ENCODE data around the gene NFIC.
"Not testable (repeated sequence)": the region's sequence is repeated elsewhere in the genome, so short reads cannot be mapped to it uniquely, and the experiment has no call there.

Gene NFIC

DNA sequence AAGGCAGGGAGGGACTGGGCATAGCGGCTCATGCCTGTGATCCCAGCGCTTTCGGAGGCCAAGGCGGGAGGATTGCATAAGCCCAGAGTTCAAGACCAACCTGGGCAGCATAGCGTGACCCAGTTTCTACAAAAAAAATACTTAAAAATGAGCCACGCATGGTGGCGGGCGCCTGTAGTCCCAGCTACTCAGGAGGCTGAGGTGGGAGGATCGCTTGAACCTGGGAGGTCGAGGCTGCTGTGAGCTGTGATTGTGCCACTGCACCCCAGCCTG is 86.5 kb downstream of the NFIC start:
- H3K4me1 Mint-ChIP-seq (ENCODE audit: low read depth); H3K4me3 Mint-ChIP-seq; H3K27me3 Mint-ChIP-seq; intact Hi-C loops (cut with micrococcal nuclease); H3K27ac Mint-ChIP-seq; H3K9me3 Mint-ChIP-seq: not testable (repeated sequence)
- peaks cover 98% of the 10 kb centered on the region for H3K36me3 Mint-ChIP-seq (ENCODE audit: low read depth)

DNA sequence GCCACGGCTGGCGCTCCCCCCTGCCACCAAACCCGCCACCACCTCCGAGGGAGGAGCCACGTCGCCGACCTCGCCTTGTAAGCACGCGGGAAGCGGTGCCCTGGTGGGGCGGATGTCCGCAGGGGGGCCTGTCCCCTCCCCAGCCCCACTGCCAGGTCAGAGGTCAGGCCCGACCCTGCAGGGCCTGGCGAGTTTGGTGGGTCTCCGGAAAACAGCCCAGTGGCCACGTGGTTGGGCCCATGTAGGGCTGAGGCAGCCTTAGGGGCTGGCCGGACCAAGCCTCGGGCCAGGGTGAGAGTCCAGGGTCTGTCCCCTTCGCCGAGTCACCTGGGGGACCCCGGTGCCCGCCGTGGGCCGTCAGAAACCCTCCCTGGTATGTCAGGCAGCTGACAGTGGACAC is 87.5 kb downstream of the NFIC start:
- no peaks in the 10 kb centered on the region for H3K27me3 Mint-ChIP-seq
- no peak overlapping the region for H3K27ac Mint-ChIP-seq
- no peaks in the 10 kb centered on the region for H3K9me3 Mint-ChIP-seq
- H3K4me3 Mint-ChIP-seq = no peak overlapping the region
- H3K36me3 Mint-ChIP-seq (ENCODE audit: low read depth) = peaks cover 98% of the 10 kb centered on the region
- peaks cover 17% of the 10 kb centered on the region for H3K4me1 Mint-ChIP-seq (ENCODE audit: low read depth)
- intact Hi-C loops (cut with micrococcal nuclease) = no loop called here

DNA sequence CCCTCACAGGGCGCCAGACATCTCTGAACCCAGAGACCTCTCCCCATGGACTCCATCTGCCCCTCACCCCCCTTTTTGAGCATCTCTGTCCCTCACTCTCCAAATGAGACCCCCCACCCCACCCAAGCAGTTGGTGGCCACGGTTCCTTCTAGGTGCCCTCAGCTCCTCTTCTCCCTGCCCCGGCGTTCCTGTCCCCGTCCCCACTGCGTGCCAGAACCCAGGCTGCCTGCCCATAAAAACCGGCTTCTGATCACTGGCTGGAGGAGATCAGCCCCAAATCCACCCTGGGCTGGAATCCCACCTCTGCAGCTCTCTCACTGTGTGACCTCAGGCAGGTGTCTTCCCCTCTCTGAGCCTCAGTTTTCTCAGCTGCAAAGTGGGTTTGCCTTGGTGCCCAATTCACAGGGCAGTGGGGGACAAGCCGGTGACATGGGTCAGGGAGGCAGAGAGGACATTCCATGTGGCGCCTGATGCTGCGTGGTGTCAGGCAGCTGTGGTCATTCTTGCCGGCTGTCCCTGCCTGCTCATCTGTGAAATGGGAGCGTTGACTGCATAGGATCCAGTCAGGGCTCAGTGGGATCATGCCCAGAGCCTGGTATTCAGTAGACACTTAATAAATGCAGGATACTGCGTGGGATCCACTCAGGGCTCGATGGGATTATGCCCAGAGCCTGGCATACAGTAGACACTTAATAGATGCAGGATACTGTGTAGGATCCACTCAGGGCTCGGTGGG is 88.4 kb downstream of the NFIC start:
- intact Hi-C loops (cut with micrococcal nuclease) = no loop called here
- H3K27ac Mint-ChIP-seq = no peak overlapping the region
- H3K27me3 Mint-ChIP-seq = no peaks in the 10 kb centered on the region
- no peaks in the 10 kb centered on the region for H3K9me3 Mint-ChIP-seq
- no peak overlapping the region for H3K4me3 Mint-ChIP-seq
- H3K4me1 Mint-ChIP-seq (ENCODE audit: low read depth) = peaks cover 23% of the 10 kb centered on the region
- peaks cover 98% of the 10 kb centered on the region for H3K36me3 Mint-ChIP-seq (ENCODE audit: low read depth)

DNA sequence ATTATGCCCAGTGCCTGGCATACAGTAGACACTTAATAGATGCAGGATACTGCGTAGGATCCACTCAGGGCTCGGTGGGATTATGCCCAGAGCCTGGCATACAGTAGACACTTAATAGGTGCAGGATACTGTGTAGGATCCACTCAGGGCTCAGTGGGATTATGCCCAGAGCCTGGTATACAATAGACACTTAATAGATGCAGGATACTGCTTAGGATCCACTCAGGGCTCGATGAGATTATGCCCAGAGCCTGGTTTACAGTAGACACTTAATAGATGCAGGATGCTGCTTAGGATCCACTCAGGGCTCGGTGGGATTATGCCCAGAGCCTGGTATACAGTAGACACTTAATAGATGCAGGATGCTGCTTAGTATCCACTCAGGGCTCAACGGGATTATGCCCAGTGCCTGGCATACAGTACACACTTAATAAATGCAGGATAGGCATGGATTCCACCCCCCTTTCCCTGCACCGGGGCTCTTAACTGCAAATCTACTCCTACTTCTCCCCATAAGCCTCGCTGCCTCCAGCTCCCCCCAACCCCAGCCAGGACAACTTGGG is 89.1 kb downstream of the NFIC start:
- Mint-ChIP-seq H3K9me3 (no peaks in the 10 kb centered on the region), H3K27me3 (no peaks in the 10 kb centered on the region), H3K4me3 (no peak overlapping the region), H3K36me3 (ENCODE audit: low read depth) (peaks cover 98% of the 10 kb centered on the region), H3K27ac (no peak overlapping the region), H3K4me1 (ENCODE audit: low read depth) (peaks cover 23% of the 10 kb centered on the region)
- intact Hi-C loops (cut with micrococcal nuclease) = no loop called here

DNA sequence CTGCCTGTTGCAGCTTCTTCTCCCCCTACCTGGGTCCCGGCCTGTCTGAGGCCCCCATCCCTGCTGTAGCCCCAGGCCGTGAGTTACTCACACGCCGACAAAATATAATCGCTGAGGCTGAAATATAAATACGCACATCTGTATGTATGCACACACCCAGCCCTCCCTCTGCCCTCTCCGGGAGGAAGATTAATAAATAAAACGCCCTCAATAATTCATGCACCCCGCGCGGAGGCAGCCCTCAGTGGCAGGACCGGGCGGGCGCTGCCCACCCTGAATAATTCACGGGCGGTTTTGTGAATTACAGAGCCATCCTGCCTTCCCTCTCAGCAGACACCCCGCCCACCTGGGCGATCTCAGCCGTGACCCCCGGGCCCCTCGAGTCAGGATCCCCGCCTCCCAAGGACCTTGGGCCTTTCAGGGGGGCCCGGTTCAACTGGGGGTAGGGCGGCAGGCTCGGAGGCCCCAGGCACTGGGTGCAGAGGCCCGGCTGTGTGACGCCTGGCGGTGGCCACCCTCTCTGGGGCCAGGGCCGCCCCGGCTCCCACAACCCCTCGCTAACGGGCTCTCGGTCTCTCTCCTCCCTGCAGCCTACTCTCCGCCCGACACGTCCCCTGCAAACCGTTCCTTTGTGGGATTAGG is 89.7 kb downstream of the NFIC start:
- Mint-ChIP-seq H3K27me3 (no peaks in the 10 kb centered on the region), H3K4me3 (no peak overlapping the region), H3K9me3 (no peaks in the 10 kb centered on the region), H3K36me3 (ENCODE audit: low read depth) (peaks cover 98% of the 10 kb centered on the region), H3K27ac (no peak overlapping the region), H3K4me1 (ENCODE audit: low read depth) (peaks cover 23% of the 10 kb centered on the region)
- intact Hi-C loops (cut with micrococcal nuclease) = no loop called here

DNA sequence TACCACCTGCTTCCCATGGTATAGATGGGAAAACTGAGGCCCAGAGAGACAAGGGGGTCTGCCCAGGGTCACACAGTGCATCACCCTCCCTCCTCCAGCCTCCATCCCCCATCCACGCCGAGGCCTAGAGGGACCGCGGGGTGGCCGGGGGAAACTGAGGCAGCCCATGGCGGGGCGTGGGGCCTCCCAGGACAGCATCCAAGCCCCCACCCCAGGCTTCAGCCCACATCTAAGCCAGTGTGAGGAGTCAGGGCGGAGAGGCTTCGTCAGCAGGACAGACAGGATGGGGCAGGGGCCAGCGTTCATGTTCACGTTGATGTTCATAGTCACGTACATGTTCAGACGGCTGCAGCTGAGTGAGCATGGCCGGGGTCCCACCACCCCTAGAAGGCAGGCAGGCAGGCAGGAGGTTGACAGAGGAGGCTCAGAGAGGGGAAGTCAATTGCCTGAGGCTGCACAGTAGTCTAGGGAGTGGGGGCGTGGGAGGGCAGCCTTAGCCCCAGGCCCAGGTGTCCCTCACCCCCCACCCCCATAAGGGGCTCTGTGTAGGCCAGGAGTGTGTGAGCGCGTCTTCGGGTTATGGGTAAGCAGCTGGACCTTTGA is 90.6 kb downstream of the NFIC start:
- Mint-ChIP-seq H3K27ac (no peak overlapping the region), H3K36me3 (ENCODE audit: low read depth) (peaks cover 93% of the 10 kb centered on the region), H3K4me3 (no peak overlapping the region), H3K9me3 (no peaks in the 10 kb centered on the region), H3K27me3 (no peaks in the 10 kb centered on the region), H3K4me1 (ENCODE audit: low read depth) (peaks cover 23% of the 10 kb centered on the region)
- intact Hi-C loops (cut with micrococcal nuclease) = no loop called here

DNA sequence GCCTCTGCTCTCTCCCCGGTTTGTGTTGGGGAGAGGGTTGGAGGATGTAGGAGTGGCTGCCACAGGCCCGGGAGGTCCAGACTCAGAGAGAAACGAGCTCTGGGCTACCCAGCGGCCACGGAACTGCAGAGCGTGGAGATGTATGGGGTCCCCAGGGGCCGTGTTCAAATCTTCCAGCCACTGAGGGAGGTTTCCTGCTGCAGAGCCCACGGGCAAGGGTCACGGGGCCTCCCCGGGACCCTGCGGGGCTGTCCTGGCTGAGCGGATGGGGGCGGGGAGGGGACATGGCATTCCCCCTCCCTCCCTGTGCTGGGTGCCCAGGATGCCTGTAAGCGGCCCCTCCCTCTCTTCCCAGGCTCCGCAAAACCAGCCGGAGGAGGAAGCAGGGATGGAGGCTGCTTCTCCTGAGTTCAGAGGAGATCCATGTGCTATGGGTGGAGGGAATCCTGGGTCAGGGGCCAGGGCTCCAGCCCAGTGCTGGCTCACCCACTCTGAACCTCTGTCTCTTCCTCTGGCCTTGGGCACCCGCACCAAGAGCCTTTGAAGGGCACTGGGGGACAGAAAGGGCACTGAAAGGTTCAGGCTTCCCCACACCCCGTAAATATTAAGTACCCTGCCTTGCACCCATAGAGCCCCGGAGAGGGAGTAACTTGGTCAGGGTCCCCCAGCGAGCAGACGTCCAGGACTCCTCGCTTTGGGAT is 91.3 kb downstream of the NFIC start:
- intact Hi-C loops (cut with micrococcal nuclease) = no loop called here
- no peak overlapping the region for H3K4me3 Mint-ChIP-seq
- H3K36me3 Mint-ChIP-seq (ENCODE audit: low read depth) = peaks cover 90% of the 10 kb centered on the region
- H3K4me1 Mint-ChIP-seq (ENCODE audit: low read depth) = peaks cover 23% of the 10 kb centered on the region
- no peak overlapping the region for H3K27ac Mint-ChIP-seq
- no peaks in the 10 kb centered on the region for H3K27me3 Mint-ChIP-seq
- no peaks in the 10 kb centered on the region for H3K9me3 Mint-ChIP-seq

DNA sequence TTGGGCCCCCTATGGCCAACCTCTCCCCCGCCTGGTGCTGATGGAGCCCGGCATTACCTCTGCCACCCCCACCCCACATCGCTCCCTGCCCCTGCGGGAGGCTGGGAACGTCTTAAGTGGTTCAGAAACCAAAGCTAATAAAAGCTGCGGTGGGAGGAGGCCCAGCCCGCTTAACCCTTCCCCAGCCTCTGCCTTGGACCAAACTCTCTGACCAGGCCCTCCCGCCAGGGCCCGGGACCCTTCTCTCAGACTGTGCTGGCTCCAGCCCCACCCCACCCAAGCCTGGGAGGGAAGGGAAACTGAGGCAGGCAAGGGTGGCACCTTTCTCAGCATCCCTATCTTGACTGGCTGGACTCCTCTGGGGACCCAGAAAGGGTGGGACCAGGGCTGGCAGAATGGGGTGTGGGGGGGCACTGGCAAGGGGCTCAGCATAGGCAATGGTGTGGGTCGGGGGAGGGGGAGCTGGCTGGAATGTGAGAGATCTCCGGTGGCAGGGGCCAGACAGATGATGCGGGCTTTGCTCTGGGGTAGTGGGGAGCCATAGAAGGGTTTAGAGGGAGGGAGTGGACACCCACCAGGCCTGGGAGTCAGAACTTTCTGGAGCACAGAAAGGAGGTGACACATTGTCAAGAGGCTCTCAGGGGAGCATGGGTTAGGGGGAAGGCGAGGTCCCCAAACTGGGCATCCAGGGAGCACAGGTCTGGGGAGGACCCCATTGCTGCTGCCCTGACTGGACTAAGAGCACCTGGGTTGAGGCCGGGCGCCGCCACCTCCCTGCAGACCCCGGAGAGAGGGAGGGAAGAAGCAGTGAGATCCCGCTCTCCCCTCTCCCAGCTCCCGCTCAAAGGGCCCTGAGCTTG is 92.1 kb downstream of the NFIC start:
- intact Hi-C loops (cut with micrococcal nuclease) = no loop called here
- no peaks in the 10 kb centered on the region for H3K9me3 Mint-ChIP-seq
- H3K4me3 Mint-ChIP-seq = no peak overlapping the region
- peaks cover 23% of the 10 kb centered on the region for H3K4me1 Mint-ChIP-seq (ENCODE audit: low read depth)
- H3K27ac Mint-ChIP-seq = no peak overlapping the region
- no peaks in the 10 kb centered on the region for H3K27me3 Mint-ChIP-seq
- peaks cover 90% of the 10 kb centered on the region for H3K36me3 Mint-ChIP-seq (ENCODE audit: low read depth)

DNA sequence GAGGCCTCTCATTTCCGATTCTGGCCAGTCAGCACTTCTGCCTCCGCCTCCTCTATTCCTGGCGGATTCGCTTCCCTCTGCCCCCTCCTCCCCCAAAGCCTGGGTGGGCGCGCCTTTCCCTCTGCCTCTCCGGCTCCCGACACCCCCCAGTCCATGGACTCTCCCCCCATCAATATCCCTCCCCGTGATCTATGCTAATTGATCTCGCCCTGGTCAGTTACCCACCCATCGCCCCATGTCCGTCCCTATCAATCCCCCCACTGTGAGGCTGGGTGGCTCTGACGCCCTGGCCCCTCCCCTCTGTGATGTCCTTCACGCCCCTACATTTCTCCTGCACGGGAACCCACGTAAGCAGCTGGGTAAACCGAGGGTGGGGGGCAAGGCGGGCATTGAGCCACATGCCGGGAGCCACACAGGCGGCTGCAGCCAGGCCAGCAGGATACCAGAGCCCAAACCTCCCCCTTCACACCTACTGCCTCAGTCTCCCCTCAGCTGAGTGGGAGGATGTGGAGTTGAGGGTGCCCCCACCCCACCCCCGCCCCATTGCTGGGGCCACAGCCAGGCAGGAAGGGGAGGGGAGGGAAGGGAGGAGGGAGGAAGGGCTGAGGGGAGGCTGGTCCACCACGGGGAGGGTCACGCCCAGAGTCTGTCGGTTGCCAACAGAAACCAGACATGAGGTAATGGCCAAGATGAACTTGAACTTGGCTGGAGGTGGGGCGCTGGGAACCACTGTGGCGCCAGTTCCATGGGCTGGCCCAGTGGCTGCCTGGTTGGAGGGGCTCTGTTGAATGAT is 92.9 kb downstream of the NFIC start:
- no peak overlapping the region for H3K27ac Mint-ChIP-seq
- no peaks in the 10 kb centered on the region for H3K27me3 Mint-ChIP-seq
- peaks cover 23% of the 10 kb centered on the region for H3K4me1 Mint-ChIP-seq (ENCODE audit: low read depth)
- H3K36me3 Mint-ChIP-seq (ENCODE audit: low read depth) = peaks cover 90% of the 10 kb centered on the region
- intact Hi-C loops (cut with micrococcal nuclease) = no loop called here
- H3K4me3 Mint-ChIP-seq = no peak overlapping the region
- H3K9me3 Mint-ChIP-seq = no peaks in the 10 kb centered on the region

DNA sequence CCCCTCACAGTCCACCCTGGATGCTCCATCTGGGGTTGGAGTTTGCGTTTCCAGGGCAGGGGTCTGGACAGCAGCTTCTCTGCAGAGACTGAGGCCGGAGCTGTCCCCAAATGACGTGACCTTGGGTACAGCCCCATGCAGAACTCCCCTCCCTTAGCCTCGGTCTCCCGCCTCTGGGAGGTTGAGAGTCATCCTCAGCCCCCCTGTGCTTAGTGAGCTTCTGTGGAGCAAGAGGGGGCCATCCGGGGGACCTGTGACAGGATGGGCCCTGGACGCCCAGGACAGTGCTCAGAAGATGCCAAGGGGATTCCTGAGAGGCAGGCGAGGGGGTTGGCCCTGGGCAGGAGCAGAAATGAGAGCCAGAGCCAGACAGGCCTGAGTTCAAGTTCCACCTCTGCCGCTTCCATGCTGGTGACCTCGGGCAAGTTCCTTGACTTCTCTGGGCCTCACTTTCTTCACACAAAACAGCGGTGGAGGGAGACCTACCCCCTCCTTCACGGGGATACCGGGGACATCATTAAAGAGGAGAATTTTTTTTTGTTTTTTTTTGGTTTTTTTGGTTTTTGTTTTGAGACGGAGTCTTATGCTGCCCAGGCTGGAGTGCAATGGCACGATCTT is 93.7 kb downstream of the NFIC start:
- no peak overlapping the region for H3K4me3 Mint-ChIP-seq
- H3K27ac Mint-ChIP-seq = no peak overlapping the region
- no peaks in the 10 kb centered on the region for H3K27me3 Mint-ChIP-seq
- intact Hi-C loops (cut with micrococcal nuclease) = no loop called here
- no peaks in the 10 kb centered on the region for H3K9me3 Mint-ChIP-seq
- H3K4me1 Mint-ChIP-seq (ENCODE audit: low read depth) = peaks cover 23% of the 10 kb centered on the region
- H3K36me3 Mint-ChIP-seq (ENCODE audit: low read depth) = peaks cover 90% of the 10 kb centered on the region

DNA sequence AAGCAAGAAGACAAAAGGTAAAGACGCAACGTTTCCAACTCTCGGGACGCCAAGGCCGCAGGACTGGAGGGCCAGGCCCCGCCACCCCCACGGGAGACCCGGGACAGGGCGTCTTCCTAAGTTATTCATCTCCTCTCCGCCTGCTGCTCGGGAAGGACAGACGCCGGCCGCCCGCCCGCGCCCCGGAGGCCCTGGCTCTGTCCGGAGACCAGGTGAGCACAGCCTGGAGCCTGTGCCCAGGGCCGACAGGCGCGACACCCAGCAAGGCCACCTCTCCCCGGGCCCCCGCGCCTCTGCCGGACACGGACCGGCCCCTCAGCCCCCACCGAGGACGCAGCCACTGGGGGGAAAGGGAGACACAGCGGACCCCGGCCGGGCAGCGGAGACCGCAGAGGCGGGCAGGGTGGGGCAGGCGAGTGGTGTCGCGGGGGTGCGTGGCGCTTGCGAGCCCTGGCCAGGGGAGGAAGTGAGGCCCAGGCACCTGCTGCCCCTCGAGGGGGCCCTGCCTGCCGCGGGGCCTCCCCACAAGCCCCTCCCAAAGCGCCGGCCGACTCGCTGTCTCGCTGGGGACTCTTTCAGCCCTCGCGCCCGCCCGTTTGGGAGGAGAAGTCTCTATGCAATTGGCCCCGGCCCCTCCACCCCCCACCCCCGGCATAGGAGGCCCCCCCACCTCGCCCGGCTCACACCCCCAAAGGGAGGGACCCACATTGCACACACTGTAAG is 96.8 kb downstream of the NFIC start:
- Mint-ChIP-seq H3K4me1 (ENCODE audit: low read depth) (peaks cover 13% of the 10 kb centered on the region), H3K9me3 (no peaks in the 10 kb centered on the region), H3K27ac (no peak overlapping the region), H3K27me3 (no peaks in the 10 kb centered on the region), H3K4me3 (no peak overlapping the region), H3K36me3 (ENCODE audit: low read depth) (peaks cover 77% of the 10 kb centered on the region)
- intact Hi-C loops (cut with micrococcal nuclease) = no loop called here

Data from dendritic cell treated with granulocyte-macrophage colony-stimulating factor and Interleukin-4, amounts not matched to agents 40 ng/mL and 50 ng/mL, for 4 days (primary cell).